HTR-8/SVneo (cell line): ENCODE data around the gene STYK1.
"Not testable (repeated sequence)": the region's sequence is repeated elsewhere in the genome, so short reads cannot be mapped to it uniquely, and the experiment has no call there.

Experiments used
- DNase-seq: peaks from one replicate; pipeline ENCODE4 v3.0.0; 2011; ENCODE audit warnings: low spot score, mixed read lengths; ENCODE audit not compliant: insufficient read length
- FAIRE-seq: peaks from 2 replicates; lab custom pipeline; 2011; peaks lifted over from hg19 to GRCh38; lab: Jason Lieb, UNC

The STYK1 gene

DNA sequence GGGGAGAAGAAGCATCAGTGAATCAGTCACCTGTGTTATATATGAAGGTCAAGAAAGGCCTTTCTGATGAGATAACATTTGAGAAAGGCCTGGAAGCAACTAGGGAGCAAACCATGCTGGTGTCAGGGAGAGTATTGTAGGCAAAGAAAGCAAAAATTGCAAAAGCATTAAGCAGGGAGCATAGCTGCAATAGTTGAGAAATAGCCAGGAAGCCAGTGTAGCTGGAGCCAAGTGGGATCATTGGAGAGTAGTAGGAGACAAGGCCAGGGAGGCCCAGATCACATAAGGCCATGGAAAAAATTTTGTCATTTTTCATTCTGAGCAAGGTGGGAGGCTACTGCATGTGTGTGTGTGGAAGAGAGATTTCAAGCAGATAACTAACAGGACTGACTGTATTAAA lies 41.6 kb downstream of the STYK1 start:
- peak; percentile 31 for FAIRE-seq
- DNase-seq, result no peak

DNA sequence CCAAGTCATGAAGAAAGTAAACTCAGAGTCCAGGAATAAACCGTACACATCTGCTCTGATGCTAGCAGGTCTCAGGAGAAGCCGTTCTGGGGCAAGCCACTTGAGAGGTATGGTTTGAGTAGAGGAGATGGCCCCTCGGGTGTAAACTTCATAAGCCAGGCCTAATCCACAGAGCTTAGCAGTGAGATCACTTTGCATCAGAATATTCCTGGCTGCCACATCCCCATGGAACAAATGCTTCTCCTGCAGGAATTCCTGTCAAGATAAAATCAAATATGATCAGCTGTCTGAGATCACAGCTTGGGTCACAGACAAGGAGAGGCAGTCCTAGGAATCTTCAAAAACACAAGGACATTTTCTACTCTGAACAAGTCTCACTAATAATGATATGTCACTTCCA lies 49.2 kb downstream of the STYK1 start:
- DNase-seq (no peak), FAIRE-seq (no peak)

DNA sequence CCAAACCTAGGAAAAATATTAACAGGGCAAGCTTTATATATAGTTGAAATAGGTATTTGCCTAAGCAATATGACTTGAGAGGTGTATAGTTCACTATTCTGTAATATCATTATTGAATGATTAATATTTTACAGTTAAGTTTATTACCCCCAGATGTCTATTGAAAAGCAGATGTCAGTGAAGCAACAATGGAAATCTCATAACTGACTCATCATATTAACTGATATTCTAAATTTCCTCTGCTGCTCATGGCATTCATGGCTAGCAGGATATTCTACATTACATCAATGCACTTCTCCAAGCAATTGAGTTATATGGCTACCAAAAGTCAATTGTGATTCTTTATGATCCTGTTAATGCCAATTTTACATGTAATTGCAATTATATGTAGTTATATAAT lies 50.7 kb downstream of the STYK1 start:
- no peak for FAIRE-seq
- DNase-seq, result no peak

DNA sequence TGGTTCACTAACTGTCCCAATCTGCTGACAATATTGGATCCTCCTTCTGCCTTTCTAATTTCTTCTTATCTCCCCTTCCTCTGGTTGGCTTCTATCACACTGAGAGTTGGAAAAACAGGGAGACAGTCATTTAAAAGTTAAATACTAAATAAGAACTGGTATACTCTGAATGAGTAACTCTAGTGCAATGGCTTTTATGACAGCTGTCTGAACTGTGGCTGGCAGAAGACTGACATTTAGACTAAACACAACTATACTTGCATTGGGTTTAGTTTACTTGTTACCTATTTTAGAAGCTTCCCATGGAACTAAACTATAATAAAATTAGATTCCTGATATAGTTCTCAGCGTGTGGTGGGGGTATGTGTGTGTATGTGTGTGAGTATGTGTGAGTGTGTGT lies 52.6 kb downstream of the STYK1 start:
- no peak for FAIRE-seq

DNA sequence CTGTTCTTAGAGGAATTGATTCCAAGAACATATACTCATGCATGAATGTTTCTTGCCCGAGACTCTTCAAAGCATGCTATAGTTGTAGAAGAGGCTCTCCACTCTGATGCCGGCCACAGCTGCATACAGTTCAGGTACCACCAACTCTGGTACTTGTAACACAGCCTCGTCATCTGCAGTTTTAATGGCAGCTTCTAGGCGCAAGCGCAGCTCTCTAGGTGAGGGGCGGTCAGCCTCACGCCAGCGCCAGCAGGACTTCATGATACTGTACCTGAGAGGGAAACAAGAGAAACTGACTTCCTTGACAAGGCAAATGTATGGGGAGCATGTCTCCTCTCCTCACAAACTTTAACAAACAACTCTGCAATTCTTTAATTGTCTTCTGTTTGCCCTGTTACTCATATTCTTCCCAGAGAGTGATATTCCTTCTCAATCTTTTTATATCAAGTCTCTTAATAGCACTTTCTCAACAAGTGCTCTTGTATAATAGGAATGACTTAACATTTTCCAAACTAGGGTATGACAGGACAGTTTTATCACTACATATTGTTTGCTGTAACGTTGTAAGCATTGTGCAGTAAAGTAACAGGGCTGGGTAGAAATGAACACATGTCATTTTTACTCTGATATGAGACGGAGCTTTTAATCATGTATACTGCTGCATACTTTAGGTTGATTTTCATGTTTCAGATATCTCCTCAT lies 53.6 kb downstream of the STYK1 start:
- FAIRE-seq (no peak), DNase-seq (no peak)

More for the DNA sequence above, 52.6 kb downstream of the STYK1 start:
- DNase-seq, result no peak

DNA sequence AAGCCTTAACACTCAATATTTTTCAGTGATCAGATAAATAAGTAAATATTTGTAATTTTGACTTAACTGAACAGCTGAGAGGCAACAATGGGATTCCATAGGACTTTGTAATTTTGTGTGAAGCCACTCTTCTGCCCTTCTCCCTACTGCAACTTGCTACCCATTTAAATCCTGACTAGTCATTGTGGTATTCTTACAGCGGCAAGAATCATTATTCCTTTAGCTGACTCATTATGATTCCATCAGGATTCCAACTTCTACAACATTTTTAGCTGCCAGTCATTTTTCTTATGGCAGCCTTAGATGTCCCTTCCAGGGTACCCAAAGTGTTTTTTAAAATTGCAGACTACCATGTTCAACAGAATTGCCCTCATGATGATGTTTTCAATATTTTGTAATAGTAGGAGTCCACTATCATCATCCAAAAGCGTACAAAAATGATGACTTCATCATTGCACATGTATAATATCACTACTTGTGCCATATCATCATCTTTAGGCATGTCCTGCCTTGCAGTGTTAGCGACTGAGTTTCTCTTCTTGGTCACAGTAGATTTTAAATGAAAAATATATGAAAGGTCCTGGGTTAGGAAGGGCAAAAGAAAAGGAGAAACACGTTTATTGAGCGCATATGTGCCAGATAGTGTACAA lies 55.4 kb downstream of the STYK1 start:
- FAIRE-seq, result no peak
- DNase-seq, result peak; percentile 38

DNA sequence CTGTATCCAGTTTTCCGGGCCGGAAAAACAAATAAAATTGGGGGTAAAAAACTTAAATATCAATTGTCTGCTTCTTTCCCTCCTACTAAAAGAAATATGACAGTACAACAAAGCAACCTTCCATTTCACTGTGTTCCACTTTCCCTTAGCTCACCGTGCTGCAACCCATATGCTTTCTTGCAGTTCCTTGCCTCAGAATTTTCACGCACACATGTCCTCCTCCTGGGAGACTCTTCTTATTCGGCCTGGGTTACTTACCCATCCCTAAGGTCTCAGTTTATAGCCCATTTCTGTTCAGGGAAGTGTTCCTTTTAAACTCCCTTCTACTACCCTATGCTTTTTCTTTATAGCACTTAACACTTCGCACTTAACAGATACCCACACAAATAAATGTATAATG lies 56.0 kb downstream of the STYK1 start:
- no peak for FAIRE-seq

DNA sequence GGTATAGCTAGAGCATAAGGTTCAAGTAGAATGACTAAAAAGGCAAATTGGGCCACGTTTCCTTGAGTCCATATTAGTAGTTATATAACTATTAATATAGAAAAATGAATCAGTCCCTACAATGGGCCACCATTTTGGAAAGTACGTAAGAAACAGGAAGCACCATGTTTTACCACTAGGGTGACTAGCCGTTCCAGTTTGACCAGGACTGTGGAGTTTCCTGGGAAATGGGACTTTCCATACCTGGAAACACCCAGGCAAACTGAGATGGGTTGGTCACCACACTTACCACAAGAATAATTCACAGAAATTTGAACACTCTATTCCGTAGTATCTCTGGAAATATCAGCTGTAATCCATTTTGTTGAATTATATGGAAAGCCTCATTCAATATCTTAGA lies 58.3 kb downstream of the STYK1 start:
- FAIRE-seq, result no peak
- no peak for DNase-seq

More for the DNA sequence above, 56.0 kb downstream of the STYK1 start:
- DNase-seq, result no peak

DNA sequence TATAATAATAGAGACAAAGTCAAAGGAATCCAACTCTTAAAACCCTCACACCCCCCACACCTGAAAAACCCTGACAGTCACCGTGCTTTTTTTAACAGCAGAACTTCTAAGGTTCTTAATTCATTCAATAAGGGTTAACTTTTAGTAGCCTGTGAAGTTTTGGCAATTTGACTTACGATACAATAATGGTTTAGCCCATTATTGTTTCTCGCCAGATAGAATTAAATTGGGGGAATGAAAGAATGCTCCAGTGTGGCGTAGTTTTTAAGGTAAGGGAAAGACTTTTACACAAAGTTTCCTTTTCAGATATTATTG lies 59.8 kb downstream of the STYK1 start:
- no peak for DNase-seq
- no peak for FAIRE-seq

DNA sequence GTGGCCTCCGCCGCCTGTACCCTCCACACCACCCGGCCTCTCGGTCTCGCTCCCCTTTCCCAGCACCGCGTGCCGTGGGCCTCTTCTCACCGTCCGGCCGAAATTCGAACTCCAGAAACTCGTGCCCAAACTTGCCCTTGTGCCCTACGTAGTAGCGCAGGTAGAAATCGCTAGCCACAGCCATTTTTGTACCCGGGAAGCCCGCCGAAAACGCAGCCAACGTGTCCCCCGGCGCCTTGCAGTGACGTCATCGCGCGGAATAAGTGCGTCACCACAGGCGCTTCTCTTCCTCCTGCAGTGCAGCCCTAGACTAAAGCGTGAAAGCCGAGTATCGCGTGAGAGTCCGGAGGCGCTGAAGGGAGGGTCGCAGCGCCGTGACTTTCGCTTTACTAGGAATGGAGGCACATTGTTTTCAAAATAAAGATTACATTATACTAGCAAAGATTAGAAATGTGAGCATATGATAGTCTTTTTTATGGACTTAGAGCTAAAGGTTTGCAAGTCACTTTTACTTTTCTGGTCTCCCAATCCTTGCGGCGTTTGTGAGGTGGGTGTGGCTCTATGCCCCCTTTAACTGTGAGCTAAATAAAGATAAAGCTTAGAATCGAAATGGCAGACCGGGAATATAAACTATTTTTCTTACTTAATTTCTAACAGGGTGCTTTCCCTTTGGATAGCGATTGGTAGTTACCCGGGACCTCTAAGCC lies 60.4 kb downstream of the STYK1 start, which contains the start of gene MAGOHB:
Gene MAGOHB (minus strand): TSS at position 261 of the 707 bp plus-strand sequence. CDS start 77 bp downstream, at position 184.
- DNase-seq (peak; percentile 88), FAIRE-seq (peak; percentile 73)

DNA sequence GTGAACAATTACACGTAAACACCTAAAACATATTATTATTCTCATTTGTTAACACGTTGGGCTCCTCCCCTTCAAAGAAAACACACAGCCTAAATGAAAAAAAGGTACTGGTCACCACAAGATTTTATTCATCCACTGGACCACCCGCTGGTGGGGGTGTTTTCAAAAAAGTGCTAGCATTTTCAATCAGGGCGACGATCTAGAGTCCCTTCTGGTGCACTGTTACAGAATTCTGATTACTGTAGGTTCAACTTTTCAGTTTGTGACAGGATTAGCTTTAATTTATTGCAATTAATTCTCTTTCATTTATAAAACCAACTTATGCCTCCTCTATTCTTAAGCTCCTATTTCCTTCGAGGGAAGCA lies 60.9 kb downstream of the STYK1 start:
- FAIRE-seq (no peak), DNase-seq (no peak)

DNA sequence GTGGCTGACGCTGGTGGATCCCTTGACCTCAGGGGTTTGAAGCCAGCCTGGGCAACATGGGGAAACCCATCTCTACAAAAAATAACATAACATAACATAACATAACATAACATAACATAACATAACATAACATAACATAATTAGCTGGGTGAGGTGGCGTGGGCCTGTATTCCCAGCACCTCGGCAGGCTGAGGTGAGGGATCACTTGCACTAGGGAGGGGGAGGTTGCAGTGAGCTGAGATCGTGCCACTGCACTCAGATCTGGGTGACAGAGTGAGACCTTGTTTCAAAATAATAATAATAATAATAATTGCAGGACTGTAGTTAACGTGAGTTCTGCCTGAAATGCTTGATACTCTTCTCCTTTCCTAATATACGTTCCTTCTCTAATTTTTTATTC lies 61.7 kb downstream of the STYK1 start:
- peak; percentile 87 for FAIRE-seq
- no peak for DNase-seq

DNA sequence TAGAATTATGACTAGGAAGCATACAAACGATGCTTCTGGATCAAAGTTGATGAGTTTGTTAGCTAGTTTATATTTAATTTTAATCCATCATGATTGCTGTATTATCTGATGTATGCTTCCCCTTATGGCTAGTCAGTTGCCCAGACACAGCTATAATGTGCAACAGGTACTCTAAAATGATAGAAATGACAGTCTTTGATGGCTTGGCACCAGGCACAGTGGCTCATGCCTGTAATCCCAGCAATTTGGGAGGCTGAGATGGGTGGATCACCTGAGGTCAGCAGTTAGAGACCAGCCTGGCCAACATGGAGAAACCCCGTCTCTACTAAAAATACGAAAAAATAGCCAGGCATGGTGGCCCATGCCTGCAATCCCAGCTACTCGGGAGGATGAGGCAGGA lies 62.6 kb downstream of the STYK1 start:
- not testable (repeated sequence) for DNase-seq, FAIRE-seq

DNA sequence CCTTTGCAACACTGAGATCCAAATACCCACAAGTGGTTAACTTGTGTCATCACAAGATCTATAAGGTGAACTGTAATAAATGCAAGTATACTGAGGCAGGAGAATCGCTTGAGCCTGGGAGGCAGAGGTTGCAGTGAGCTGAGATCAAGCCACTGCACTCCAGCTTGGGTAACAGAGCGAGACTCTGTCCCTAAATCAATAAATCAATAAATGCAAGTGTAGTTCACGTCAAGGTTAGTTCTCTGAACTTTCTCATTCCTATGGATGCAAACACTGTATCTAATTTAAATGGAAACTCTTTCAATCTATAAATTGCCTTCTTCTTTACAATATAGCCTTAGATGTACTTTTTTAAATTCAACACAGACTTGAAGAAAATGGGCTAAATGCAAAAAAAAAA lies 63.7 kb downstream of the STYK1 start:
- no peak for FAIRE-seq

DNA sequence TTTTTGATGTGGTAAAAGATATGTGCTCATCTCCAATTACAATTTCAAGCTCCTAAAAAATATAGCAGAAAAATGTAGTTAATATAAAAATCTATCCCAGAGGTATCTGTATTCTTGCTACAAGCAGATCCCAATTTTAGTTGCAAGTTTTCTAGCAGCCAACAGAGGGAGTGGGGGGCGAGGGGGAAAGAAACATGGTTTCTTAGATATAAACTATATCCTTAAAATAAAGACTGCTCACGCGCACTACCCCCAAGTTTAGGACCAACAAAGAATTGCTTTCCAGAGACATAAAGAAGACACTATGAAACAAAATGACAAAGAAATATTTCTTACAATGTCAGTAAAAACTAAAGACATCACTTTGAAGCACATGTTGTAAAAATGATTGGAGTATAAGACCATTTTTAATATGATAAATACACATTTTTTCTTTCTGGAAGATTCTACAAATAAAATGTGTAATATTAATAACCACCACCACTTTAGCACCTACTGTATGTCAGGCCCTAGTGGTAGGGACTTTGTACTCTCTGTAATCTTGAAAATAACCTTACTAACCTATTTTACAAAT lies 65.9 kb downstream of the STYK1 start:
- FAIRE-seq (no peak), DNase-seq (no peak)

More for the DNA sequence above, 63.7 kb downstream of the STYK1 start:
- no peak for DNase-seq

DNA sequence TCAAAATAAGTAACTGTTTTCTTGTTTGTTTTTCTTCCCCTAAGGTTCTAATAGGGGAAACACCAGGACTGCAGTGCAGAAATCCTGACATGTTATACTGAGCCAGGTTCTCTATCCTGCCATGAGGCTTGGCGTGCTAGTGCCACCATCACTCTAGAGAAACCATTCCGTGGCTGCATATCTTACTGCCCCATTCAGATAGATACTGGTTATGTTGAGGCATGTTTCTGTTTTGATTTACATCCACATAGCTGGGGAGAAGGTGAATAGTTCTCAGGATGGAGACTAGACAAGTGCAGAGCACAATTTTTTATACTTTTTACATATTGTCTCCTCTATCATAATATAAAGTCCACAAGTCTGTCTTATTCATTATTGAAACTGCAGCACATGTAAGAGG lies 72.0 kb downstream of the STYK1 start:
- no peak for DNase-seq

DNA sequence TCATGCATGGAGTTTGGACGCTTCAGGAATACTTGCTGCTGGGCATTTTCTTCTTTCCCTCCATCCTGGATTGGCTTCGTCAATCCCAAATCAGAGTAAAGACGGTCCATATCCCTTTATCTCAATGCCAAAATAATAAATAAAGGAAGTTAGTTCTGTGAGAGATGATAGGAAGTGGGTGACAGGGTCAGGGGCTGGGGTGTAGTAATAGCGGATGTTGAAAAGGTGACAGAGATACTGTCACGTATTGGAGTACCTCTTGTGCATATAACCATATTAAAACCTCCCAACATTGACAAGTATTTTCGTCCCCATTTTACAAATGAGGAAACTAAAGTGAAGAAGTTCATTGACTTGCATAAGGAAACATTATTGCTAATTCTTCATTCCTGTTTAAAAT lies 72.9 kb downstream of the STYK1 start:
- FAIRE-seq, result no peak
- no peak for DNase-seq

More for the DNA sequence above, 72.0 kb downstream of the STYK1 start:
- no peak for FAIRE-seq

DNA sequence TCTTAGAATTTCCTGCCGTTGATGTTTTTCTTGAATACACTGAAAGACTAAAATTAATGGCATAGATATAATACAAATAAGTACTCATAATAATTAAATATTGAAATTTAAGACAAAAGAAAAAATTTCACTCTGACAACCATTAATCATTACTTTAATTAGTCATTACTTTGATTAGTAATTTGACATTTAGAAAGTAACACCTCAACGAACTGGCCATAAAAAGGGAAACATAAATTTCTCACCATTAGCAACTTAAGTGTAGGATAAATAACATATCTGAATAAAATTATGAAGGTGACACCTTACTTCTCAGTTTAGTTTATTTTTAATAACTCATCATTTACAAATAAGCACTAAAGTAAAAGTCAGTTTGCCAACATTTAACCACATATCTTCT lies 78.0 kb downstream of the STYK1 start:
- FAIRE-seq (no peak), DNase-seq (no peak)

DNA sequence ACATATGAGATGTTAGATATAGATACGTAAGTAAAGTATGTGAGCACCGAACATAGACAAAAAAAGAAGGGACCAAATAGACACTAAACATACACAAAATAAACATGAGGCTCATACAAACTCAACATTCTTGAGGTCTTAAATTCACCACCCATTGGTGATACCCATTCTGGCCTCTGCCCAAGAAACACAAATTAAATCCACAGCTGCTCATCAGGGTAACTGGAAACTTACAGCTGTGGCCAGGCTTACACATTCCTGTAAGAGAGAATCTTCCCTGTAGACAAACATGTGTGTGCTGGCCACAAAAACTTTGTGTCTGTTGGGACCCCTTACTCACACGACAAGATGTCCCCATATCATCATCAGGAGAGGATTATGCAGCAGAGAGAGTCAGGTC lies 82.9 kb downstream of the STYK1 start:
- peak; percentile 13 for FAIRE-seq

DNA sequence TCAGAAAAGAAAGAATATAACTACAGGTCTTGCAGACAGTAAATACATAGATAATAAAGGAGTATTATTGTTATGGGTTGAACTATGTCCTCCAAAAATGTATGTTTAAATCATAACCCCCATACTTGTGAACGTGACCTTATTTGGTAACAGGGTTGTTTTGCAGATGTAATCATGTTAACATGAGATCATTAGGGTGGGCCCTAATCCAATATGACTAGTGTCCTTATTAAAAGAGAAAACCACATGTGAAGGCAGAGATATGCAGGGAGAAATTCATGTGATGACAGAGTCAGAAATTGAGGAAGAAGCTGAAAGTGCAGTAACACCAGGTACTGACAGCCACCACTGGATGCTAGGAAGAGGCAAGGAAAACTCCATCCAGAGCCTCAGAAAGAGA lies 89.4 kb downstream of the STYK1 start:
- DNase-seq (no peak), FAIRE-seq (no peak)

More for the DNA sequence above, 82.9 kb downstream of the STYK1 start:
- DNase-seq, result no peak

DNA sequence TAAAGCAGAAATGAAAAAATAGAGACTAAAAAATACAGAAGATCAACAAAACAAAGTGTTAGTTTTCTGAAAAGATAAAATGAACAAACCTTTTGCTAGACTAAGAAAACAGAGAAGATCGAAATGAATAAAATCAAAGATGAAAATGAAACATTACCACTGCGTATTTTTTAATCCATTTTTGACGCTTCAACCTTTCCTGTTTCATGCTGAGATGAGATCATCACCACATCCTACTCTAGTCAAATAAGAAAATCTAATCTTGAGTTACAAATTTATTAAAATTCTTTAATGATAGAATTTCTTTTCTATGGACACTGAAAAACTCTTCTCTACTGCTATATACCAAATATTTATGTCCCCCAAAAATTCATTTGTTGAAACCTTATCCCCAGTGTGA lies 91.1 kb downstream of the STYK1 start:
- no peak for DNase-seq
- no peak for FAIRE-seq
